AG04450 (cell line): ENCODE measurements around the gene SLC25A13. TPM values are rescaled to one million over a fixed set of nuclear protein-coding genes. Genes with fewer than 3 reads are reported as not detected.

ENCODE experiments used
- CTCF ChIA-PET: fragments of 300-600, 350-600 bp; formaldehyde crosslinking; extraction: SDS; loops from one replicate; lab custom pipeline; 2022; ENCODE audit warnings: antibody characterized with exemption, inconsistent platforms; lab: Charles Lee
- POLR2A ChIA-PET: fragments of 350-600 bp; formaldehyde crosslinking; extraction: SDS; loops from one replicate; lab custom pipeline; 2021; ENCODE audit warnings: antibody characterized with exemption, inconsistent platforms; lab: Yijun Ruan, JAX
- DNase-seq: peaks from one replicate; pipeline ENCODE4 v3.0.0-alpha.2; 2011; ENCODE audit warnings: low read depth, low spot score
- H3K27ac ChIP-seq: one replicate; pipeline ENCODE4 v1.5.1; 2012; ENCODE audit warnings: low read depth, low read length, control low read depth
- H3K27me3 ChIP-seq: one replicate; pipeline ENCODE4 v1.6.0; 2012; ENCODE audit warnings: low read length; ENCODE audit not compliant: control insufficient read depth, insufficient read depth
- H3K4me3 ChIP-seq: 2 replicates; pipeline ENCODE4 v1.5.1; 2011; ENCODE audit warnings: mild to moderate bottlenecking, low read depth, low read length, control low read depth
- H3K9me3 ChIP-seq: 2 replicates; pipeline ENCODE4 v1.5.1; 2012; ENCODE audit warnings: low read length; ENCODE audit not compliant: control insufficient read depth, insufficient read depth
- CTCF ChIP-seq: IDR thresholded peaks from 2 replicates; pipeline ENCODE4 v1.5.1; 2011; ENCODE audit warnings: low read depth, low read length, control low read depth, inconsistent platforms
- polyA plus RNA-seq: library from polyadenylated mRNA; depleted of rRNA; stranded (reverse); fragments of >200 nt; gene quantifications from 2 replicates; pipeline ENCODE4 v1.2.3, GENCODE V29; 2011

Gene SLC25A13
- polyA plus RNA-seq, 1 experiment, result 17.3 TPM

- TF ChIP-seq CTCF, result 0 out of 2 replicates have a peak, but pooled peaks have one; percentile 26
- ChIA-PET CTCF (no interaction called here), POLR2A (no interaction called here)
- H3K4me3 ChIP-seq, result no peak overlapping the region
- no peaks in the 10 kb centered on the region; the same call in 1 of the 2 replicates for H3K9me3 ChIP-seq
- H3K27me3 ChIP-seq, result peaks cover 4% of the 10 kb centered on the region
- no peak overlapping the region for H3K27ac ChIP-seq
- DNase-seq, result no peak
Measured at GRCh38 chr7:96355990-96356506, 34.1 kb upstream of the SLC25A13 start.

- POLR2A ChIA-PET, result no interaction called here
- Histone ChIP-seq H3K4me3 (no peak overlapping the region), H3K27me3 (peaks cover 4% of the 10 kb centered on the region), H3K9me3 (no peaks in the 10 kb centered on the region; the same call in 1 of the 2 replicates), H3K27ac (no peak overlapping the region)
- DNase-seq, result no peak
- CTCF ChIA-PET, result no interaction called here
- TF ChIP-seq CTCF, result no peak
Measured at GRCh38 chr7:96354881-96355280, 33.0 kb upstream of the SLC25A13 start.

- no peak overlapping the region for H3K4me3 ChIP-seq
- POLR2A ChIA-PET, result no interaction called here
- no peak for DNase-seq
- CTCF ChIA-PET, result no interaction called here
- H3K9me3 ChIP-seq, result no peaks in the 10 kb centered on the region
- no peak for TF ChIP-seq CTCF
- H3K27me3 ChIP-seq, result peaks cover 8% of the 10 kb centered on the region
- H3K27ac ChIP-seq, result no peak overlapping the region
Measured at GRCh38 chr7:96349572-96349971, 27.7 kb upstream of the SLC25A13 start.

GRCh38 chr7:96347471-96347870, 25.6 kb upstream of the SLC25A13 start:
- no peaks in the 10 kb centered on the region for H3K9me3 ChIP-seq
- no peak for TF ChIP-seq CTCF
- H3K27me3 ChIP-seq, result peaks cover 8% of the 10 kb centered on the region
- H3K4me3 ChIP-seq, result no peak overlapping the region
- H3K27ac ChIP-seq, result no peak overlapping the region
- POLR2A ChIA-PET, result no interaction called here
- no peak for DNase-seq
- CTCF ChIA-PET, result no interaction called here

GRCh38 chr7:96346293-96346953, 24.5 kb upstream of the SLC25A13 start:
- Histone ChIP-seq H3K4me3 (no peak overlapping the region), H3K27ac (no peak overlapping the region), H3K9me3 (no peaks in the 10 kb centered on the region), H3K27me3 (peaks cover 6% of the 10 kb centered on the region)
- CTCF ChIA-PET, result no interaction called here
- POLR2A ChIA-PET, result no interaction called here
- DNase-seq, result no peak
- TF ChIP-seq CTCF, result no peak
